ENCODE results near the gene TIRAP. TPM values are rescaled to one million over a fixed set of nuclear protein-coding genes. Genes with fewer than 3 reads are reported as not detected.

The TIRAP gene
- total RNA-seq, 1 donor from 2014 or later, result 10.6 TPM

DNA sequence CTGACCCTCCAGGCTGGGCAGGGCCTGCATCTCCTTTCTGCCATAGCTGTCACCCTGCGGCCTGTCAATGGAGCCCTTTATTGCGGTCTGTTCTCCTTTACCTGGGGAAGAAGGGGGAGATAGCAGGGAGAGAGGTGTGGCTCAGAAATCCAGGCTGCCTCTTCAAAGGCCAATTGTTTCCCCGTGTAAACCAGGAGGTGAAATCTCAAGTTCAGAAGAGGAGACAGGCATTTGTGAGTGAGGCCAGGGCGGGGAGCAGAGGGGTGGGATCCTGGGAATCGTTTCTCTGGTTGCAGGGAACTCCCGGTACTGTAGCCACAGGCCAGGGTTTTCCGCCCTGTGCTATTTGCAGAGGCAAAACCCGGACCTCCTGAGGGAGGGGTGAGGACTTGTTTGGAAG lies 30.1 kb downstream of the TIRAP start:
- H3K27me3 Mint-ChIP-seq (ENCODE audit: unreplicated experiment), result no peaks in the 10 kb centered on the region
- H3K36me3 Mint-ChIP-seq (ENCODE audit: unreplicated experiment), result peaks cover 14% of the 10 kb centered on the region
- TF ChIP-seq, protein P1, sequence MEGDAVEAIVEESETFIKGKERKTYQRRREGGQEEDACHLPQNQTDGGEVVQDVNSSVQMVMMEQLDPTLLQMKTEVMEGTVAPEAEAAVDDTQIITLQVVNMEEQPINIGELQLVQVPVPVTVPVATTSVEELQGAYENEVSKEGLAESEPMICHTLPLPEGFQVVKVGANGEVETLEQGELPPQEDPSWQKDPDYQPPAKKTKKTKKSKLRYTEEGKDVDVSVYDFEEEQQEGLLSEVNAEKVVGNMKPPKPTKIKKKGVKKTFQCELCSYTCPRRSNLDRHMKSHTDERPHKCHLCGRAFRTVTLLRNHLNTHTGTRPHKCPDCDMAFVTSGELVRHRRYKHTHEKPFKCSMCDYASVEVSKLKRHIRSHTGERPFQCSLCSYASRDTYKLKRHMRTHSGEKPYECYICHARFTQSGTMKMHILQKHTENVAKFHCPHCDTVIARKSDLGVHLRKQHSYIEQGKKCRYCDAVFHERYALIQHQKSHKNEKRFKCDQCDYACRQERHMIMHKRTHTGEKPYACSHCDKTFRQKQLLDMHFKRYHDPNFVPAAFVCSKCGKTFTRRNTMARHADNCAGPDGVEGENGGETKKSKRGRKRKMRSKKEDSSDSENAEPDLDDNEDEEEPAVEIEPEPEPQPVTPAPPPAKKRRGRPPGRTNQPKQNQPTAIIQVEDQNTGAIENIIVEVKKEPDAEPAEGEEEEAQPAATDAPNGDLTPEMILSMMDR (IDR thresholded peaks at IDR 0.05), result no peak
- no peak overlapping the region for H3K4me3 Mint-ChIP-seq (ENCODE audit: unreplicated experiment)
- no peak for DNase-seq (ENCODE audit: extremely low spot score, unreplicated experiment)
- no peaks in the 10 kb centered on the region for H3K9me3 Mint-ChIP-seq (ENCODE audit: unreplicated experiment)
- no peak overlapping the region for H3K27ac Mint-ChIP-seq (ENCODE audit: unreplicated experiment)
- peaks cover 48% of the 10 kb centered on the region for H3K4me1 Mint-ChIP-seq (ENCODE audit: unreplicated experiment)

DNA sequence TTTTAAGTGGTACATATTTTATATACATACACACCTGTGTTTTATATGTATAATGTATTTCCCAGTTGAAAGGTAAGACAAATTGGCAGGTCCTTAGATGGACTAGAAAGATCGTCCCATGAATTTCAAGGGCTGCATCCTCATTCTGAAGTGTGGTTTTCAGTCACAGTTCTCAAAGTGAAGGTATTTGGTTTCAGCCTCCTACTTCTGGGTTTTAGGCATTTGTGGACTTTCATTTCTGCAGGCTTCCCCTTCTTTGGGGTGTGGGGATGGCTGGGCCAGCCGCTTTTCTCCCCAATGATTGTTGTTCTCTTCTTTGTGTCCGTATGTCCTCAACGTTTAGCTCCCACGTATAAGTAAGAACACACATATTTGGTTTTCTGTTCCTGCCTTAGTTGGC lies 30.9 kb downstream of the TIRAP start:
- Mint-ChIP-seq H3K27me3 (ENCODE audit: unreplicated experiment) (no peaks in the 10 kb centered on the region), H3K27ac (ENCODE audit: unreplicated experiment) (no peak overlapping the region), H3K4me3 (ENCODE audit: unreplicated experiment) (no peak overlapping the region), H3K9me3 (ENCODE audit: unreplicated experiment) (no peaks in the 10 kb centered on the region), H3K36me3 (ENCODE audit: unreplicated experiment) (peaks cover 14% of the 10 kb centered on the region), H3K4me1 (ENCODE audit: unreplicated experiment) (peaks cover 49% of the 10 kb centered on the region)
- TF ChIP-seq, protein P1 (IDR thresholded peaks at IDR 0.05), result no peak
- DNase-seq (ENCODE audit: extremely low spot score, unreplicated experiment), result no peak

DNA sequence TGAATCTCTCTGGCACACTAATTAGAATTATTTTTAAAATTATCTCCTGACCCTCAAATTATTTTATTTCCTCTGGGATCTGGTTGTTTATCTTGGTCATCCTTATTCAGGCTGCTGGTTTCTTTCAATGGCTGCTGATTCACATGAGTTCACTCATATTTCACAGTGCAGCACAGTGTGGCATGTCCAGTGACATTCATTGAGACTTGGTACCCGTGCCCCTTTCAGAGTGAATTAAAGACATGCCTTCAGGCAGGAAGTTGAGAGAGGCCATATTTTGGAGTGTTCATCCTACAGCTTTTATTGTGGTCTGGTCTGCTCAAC lies 34.5 kb downstream of the TIRAP start:
- Mint-ChIP-seq H3K36me3 (ENCODE audit: unreplicated experiment) (peaks cover 16% of the 10 kb centered on the region), H3K4me3 (ENCODE audit: unreplicated experiment) (no peak overlapping the region), H3K27ac (ENCODE audit: unreplicated experiment) (peak overlapping the region; percentile 85), H3K27me3 (ENCODE audit: unreplicated experiment) (no peaks in the 10 kb centered on the region), H3K4me1 (ENCODE audit: unreplicated experiment) (peaks cover 40% of the 10 kb centered on the region), H3K9me3 (ENCODE audit: unreplicated experiment) (no peaks in the 10 kb centered on the region)
- DNase-seq (ENCODE audit: extremely low spot score, unreplicated experiment), result no peak
- TF ChIP-seq, protein P1 (IDR thresholded peaks at IDR 0.05), result no peak

DNA sequence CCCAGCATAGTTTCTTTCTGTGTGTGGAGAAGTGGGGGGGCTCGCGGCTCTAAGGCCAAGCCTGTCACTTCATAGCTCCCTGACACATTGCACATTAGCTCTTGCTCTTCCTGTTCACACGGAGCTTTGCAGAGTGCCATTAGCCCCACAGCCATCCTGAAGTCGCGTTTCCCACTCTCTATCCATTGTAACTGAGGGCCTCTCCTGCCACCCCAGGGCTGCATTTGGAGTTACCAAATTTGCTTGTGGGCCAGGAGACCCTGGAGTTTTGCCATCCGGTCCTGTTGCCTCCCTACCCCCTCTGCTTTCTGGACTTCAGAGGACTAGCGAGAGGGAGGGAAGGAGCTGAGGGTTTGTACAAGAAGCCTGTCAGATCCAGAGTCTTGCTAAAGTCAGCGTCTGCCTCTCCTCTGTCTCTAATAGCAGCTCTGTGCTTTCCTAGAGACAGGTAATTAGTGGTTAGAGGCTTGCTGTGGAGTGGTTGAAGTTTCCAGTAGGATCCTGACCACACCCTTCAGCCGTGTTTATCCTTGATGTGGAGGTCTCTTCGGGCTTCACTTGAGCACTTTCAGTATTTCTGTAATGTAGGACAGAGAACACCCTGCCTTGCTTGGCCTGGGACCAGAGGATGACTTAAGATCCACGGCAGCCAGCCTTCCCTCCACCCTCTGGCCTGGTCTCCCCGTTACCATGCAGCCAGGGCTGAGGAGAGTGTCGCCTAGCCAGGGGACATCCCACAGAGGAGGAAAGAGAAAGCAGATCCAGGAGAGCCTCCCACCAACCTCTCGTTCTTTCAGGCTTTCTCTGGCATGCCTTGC lies 35.1 kb downstream of the TIRAP start:
- Mint-ChIP-seq H3K4me3 (ENCODE audit: unreplicated experiment) (peak overlapping the region; percentile 42), H3K9me3 (ENCODE audit: unreplicated experiment) (no peaks in the 10 kb centered on the region), H3K27ac (ENCODE audit: unreplicated experiment) (peak overlapping the region; percentile 85), H3K27me3 (ENCODE audit: unreplicated experiment) (no peaks in the 10 kb centered on the region), H3K4me1 (ENCODE audit: unreplicated experiment) (peaks cover 38% of the 10 kb centered on the region), H3K36me3 (ENCODE audit: unreplicated experiment) (peaks cover 16% of the 10 kb centered on the region)
- no peak for DNase-seq (ENCODE audit: extremely low spot score, unreplicated experiment)
- TF ChIP-seq, protein P1 (IDR thresholded peaks at IDR 0.05), result no peak

DNA sequence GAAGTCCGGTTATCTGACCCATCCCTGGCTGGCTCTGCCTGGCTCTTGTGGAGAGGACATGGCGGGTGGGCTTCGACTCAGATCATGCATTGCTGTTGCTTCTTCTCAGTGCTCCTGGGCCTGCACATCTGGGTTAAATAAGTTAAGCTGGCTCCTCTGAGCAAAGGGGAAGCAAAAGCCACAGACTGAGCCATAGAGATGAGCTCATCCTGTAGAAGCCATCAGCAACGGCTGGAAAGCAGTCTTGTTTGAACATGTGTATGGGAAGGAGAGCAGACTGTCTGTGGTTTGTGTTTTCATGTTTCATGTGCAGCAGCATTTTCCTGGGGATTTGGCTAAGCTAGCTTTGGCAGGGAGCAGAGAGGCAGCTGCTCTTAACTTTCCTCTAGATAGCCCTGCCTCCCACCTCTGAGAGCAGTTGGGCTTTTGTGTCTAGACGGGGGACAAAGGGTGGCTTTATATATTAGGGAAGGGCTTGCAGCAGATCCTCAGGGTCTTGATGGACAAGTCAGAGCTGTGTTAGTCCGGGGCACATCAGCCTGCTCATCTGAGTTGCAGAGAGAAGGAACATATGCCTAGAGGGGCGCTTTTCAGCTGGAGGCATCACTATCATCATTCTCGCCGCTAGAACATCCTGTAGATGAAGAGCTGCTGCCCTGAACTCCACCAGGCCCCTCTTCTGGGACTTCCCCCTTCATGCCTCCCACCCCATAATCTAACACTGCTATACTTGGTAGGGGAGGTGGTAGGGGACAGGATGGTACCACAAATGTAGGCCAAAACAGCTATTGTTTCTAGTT lies 35.9 kb downstream of the TIRAP start:
- TF ChIP-seq, protein P1 (IDR thresholded peaks at IDR 0.05), result no peak
- Mint-ChIP-seq H3K27me3 (ENCODE audit: unreplicated experiment) (no peaks in the 10 kb centered on the region), H3K36me3 (ENCODE audit: unreplicated experiment) (peaks cover 16% of the 10 kb centered on the region), H3K9me3 (ENCODE audit: unreplicated experiment) (no peaks in the 10 kb centered on the region), H3K4me3 (ENCODE audit: unreplicated experiment) (no peak overlapping the region), H3K4me1 (ENCODE audit: unreplicated experiment) (peaks cover 32% of the 10 kb centered on the region), H3K27ac (ENCODE audit: unreplicated experiment) (peak overlapping the region; percentile 85)
- DNase-seq (ENCODE audit: extremely low spot score, unreplicated experiment), result no peak

Measured in osteocyte (in vitro differentiated cells).